Smooth muscle cell (in vitro differentiated cells): ENCODE measurements around the gene RGS3. TPM values are rescaled to one million over a fixed set of nuclear protein-coding genes. Genes with fewer than 3 reads are reported as not detected.
A peak's percentile ranks its signal among the peaks of the same experiment; 100 is the strongest.

Experiments
- DNase-seq: peaks from one replicate; lab custom pipeline; 2025; ENCODE audit not compliant: unreplicated experiment; lab: John Stamatoyannopoulos, UW
- H2AFZ ChIP-seq: fragments of 200-600 bp; sonication (generic); 2 replicates; pipeline ENCODE4 v1.6.0; 2016; ENCODE audit warnings: antibody characterized with exemption, low read depth, mild to moderate bottlenecking
- H3F3A ChIP-seq: fragments of 200-600 bp; sonication (generic); 2 replicates; pipeline ENCODE4 v1.6.0; 2017; ENCODE audit warnings: antibody characterized with exemption, low read depth
- H3K27ac ChIP-seq: fragments of 200-600 bp; sonication (generic); 2 replicates; pipeline ENCODE4 v1.5.1; 2016; ENCODE audit warnings: low read depth, mild to moderate bottlenecking
- H3K27me3 ChIP-seq: fragments of 200-600 bp; sonication (generic); 2 replicates; pipeline ENCODE4 v1.6.1; 2016; ENCODE audit warnings: low read depth, mild to moderate bottlenecking
- H3K36me3 ChIP-seq: fragments of 200-600 bp; sonication (generic); 2 replicates; pipeline ENCODE4 v1.5.1; 2016; ENCODE audit warnings: low read depth
- H3K4me1 ChIP-seq: fragments of 200-600 bp; sonication (generic); 2 replicates; pipeline ENCODE4 v1.5.1; 2016; ENCODE audit warnings: low read depth
- H3K4me2 ChIP-seq: fragments of 200-600 bp; sonication (generic); 2 replicates; pipeline ENCODE4 v1.6.0; 2016; ENCODE audit warnings: mild to moderate bottlenecking
- H3K4me3 ChIP-seq: fragments of 200-600 bp; sonication (generic); 2 replicates; pipeline ENCODE4 v1.5.1; 2016; ENCODE audit warnings: mild to moderate bottlenecking
- H3K79me2 ChIP-seq: fragments of 200-600 bp; sonication (generic); 2 replicates; pipeline ENCODE4 v1.6.0; 2016; ENCODE audit warnings: low read depth, mild to moderate bottlenecking
- H3K9ac ChIP-seq: fragments of 200-600 bp; sonication (generic); 2 replicates; pipeline ENCODE4 v1.6.0; 2016; ENCODE audit warnings: low read depth
- H3K9me3 ChIP-seq: fragments of 200-600 bp; sonication (generic); replicated peaks from 2 replicates; pipeline ENCODE4 v1.5.1; 2016; ENCODE audit warnings: low read depth
- H4K20me1 ChIP-seq: fragments of 200-600 bp; sonication (generic); 2 replicates; pipeline ENCODE4 v1.6.0; 2016; ENCODE audit warnings: low read depth
- CTCF ChIP-seq: fragments of 200-600 bp; sonication (generic); IDR thresholded peaks from 2 replicates; pipeline ENCODE4 v1.5.1; 2017; ENCODE audit warnings: borderline replicate concordance, mild to moderate bottlenecking, antibody characterized with exemption; ENCODE audit not compliant: insufficient read depth, poor library complexity, severe bottlenecking
- WGBS: methylation state at CpG from one replicate; pipeline ENCODE4 v1.1.7; 2016; ENCODE audit warnings: low lambda C conversion rate; 5-methylcytosine and 5-hydroxymethylcytosine counted together
- polyA plus RNA-seq: library from polyadenylated mRNA; unstranded; fragments of >200 nt; fragmentation: Nextera tagmentation; extraction: Ambion mirVana; gene quantifications from 2 replicates; pipeline ENCODE4 v1.2.1, GENCODE V29; 2016
- total RNA-seq: library from RNA; depleted of rRNA; stranded (reverse); fragments of >200 nt; gene quantifications from 2 replicates; pipeline ENCODE4 v1.2.3, GENCODE V29; 2014

RGS3 gene
- total and polyA plus RNA-seq, 2 experiments from 2014 or later, result 43.8 to 108 TPM

GRCh38 chr9:113621309-113621791 is 157.8 kb downstream of the RGS3 start:
- 4% methylated on average over 14 of the region's 14 CpGs for WGBS
- no peaks in the 10 kb centered on the region for H3K79me2 ChIP-seq
- H2AFZ ChIP-seq, result no peak overlapping the region

DNA sequence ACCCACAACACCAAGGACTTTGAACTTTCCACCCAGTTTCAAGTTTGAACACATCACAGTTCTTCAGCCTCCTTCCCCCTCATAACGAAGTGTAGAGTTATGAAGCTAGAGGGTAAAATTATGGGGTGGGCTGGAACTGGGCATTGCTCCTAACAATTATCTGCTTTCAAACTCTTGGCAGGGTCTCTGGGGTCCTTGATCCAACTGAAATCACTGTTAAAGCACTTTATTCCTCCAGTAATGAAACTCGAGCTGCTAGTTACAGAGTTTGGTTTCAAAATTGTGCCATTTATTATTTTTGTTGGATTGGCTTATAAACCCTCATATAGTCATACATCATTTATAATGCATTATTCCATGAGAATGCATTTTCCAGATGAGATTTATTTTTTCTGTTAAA is 158.5 kb downstream of the RGS3 start:
- peak overlapping the region; percentile 32 for H3K4me2 ChIP-seq
- peak overlapping the region; percentile 61 for H3K9ac ChIP-seq
- H2AFZ ChIP-seq, result no peak overlapping the region
- no peak for TF ChIP-seq CTCF
- whole genome bisulfite sequencing, result 93% methylated on average over 2 of the region's 2 CpGs
- H3K27me3 ChIP-seq, result no peaks in the 10 kb centered on the region
- no peaks in the 10 kb centered on the region for H4K20me1 ChIP-seq
- peak overlapping the region; percentile 99 for H3K27ac ChIP-seq
- peaks cover 30% of the 10 kb centered on the region for H3F3A ChIP-seq
- no peak overlapping the region for H3K4me3 ChIP-seq
- H3K9me3 ChIP-seq, result no peaks in the 10 kb centered on the region
- no peak for DNase-seq
- H3K4me1 ChIP-seq, result peaks cover 43% of the 10 kb centered on the region
- H3K79me2 ChIP-seq, result no peaks in the 10 kb centered on the region
- no peaks in the 10 kb centered on the region for H3K36me3 ChIP-seq

More at GRCh38 chr9:113621309-113621791, 157.8 kb downstream of the RGS3 start:
- Histone ChIP-seq H3K27me3 (no peaks in the 10 kb centered on the region), H3K9ac (peak overlapping the region; percentile 92), H3F3A (peaks cover 35% of the 10 kb centered on the region), H3K36me3 (no peaks in the 10 kb centered on the region), H3K27ac (peak overlapping the region; percentile 99), H3K4me3 (no peak overlapping the region), H3K4me2 (peak overlapping the region; percentile 72), H3K4me1 (peaks cover 43% of the 10 kb centered on the region), H4K20me1 (no peaks in the 10 kb centered on the region), H3K9me3 (no peaks in the 10 kb centered on the region)
- TF ChIP-seq CTCF, result no peak
- no peak for DNase-seq

- peak overlapping the region; percentile 32 for H3K4me2 ChIP-seq
- WGBS, result 38% methylated on average over 8 of the region's 8 CpGs
- no peaks in the 10 kb centered on the region for H3K9me3 ChIP-seq
- H3K27ac ChIP-seq, result peak overlapping the region; percentile 99
- no peaks in the 10 kb centered on the region for H4K20me1 ChIP-seq
- H3F3A ChIP-seq, result peaks cover 30% of the 10 kb centered on the region
- H3K27me3 ChIP-seq, result no peaks in the 10 kb centered on the region
- no peak for TF ChIP-seq CTCF
- peaks cover 43% of the 10 kb centered on the region for H3K4me1 ChIP-seq
- no peaks in the 10 kb centered on the region for H3K36me3 ChIP-seq
- no peaks in the 10 kb centered on the region for H3K79me2 ChIP-seq
- DNase-seq, result no peak
- H3K9ac ChIP-seq, result peak overlapping the region; percentile 61
- no peak overlapping the region for H3K4me3 ChIP-seq
- peak overlapping the region; percentile 3 for H2AFZ ChIP-seq
Observed at GRCh38 chr9:113622600-113623400, 159.3 kb downstream of the RGS3 start.
